HepG2 (cell line): ENCODE measurements around the gene SLC25A22. TPM values are rescaled to one million over a fixed set of nuclear protein-coding genes. Genes with fewer than 3 reads are reported as not detected.
A peak's percentile ranks its signal among the peaks of the same experiment; 100 is the strongest.

Source experiments
- ATF7 ChIP-seq, 2 experiments: fragments of 450-650 bp in 1 of 2; sonication (generic) in 1 of 2; formaldehyde crosslinking in 1 of 2; IDR thresholded peaks; 2 replicates each; pipeline versions ENCODE4 v1.4.0 to v1.6.1; 2016 to 2020; ENCODE audit warnings: antibody characterized with exemption in 1 of 2, mild to moderate bottlenecking in 1 of 2, missing genetic modification reagents in 1 of 2
- GABPB1 ChIP-seq: IDR thresholded peaks from 2 replicates; pipeline ENCODE4 v1.6.1; 2016; ENCODE audit warnings: mild to moderate bottlenecking, missing genetic modification reagents, moderate library complexity, missing compliant biosample characterization
- HES4 ChIP-seq: sonication (generic); formaldehyde crosslinking; IDR thresholded peaks from 2 replicates; pipeline ENCODE4 v1.9.0; 2021; ENCODE audit warnings: mild to moderate bottlenecking, missing genetic modification reagents, borderline replicate concordance
- HIVEP1 ChIP-seq: sonication (generic); formaldehyde crosslinking; IDR thresholded peaks from 2 replicates; pipeline ENCODE4 v1.4.0; 2020; ENCODE audit warnings: mild to moderate bottlenecking, missing genetic modification reagents
- KAT8 ChIP-seq: IDR thresholded peaks from 2 replicates; pipeline ENCODE4 v1.6.1; 2016; ENCODE audit warnings: missing genetic modification reagents, missing compliant biosample characterization
- PAWR ChIP-seq: sonication (generic); formaldehyde crosslinking; IDR thresholded peaks from 2 replicates; pipeline ENCODE4 v1.4.0; 2020; ENCODE audit warnings: missing genetic modification reagents, mild to moderate bottlenecking, borderline replicate concordance
- PHF5A ChIP-seq: IDR thresholded peaks from one replicate; pipeline ENCODE4 v1.6.1; 2018; ENCODE audit warnings: low read depth, missing genetic modification reagents; ENCODE audit not compliant: unreplicated experiment
- PPARG ChIP-seq: conservative IDR thresholded peaks from 2 replicates; pipeline ENCODE4 v1.6.1; 2016; ENCODE audit warnings: missing biosample characterization, missing genetic modification reagents
- TAF15 ChIP-seq: fragments of 200-400 bp; formaldehyde crosslinking; IDR thresholded peaks from one replicate; pipeline ENCODE4 v1.6.1; 2018; ENCODE audit warnings: mild to moderate bottlenecking, low read depth, low read length; ENCODE audit not compliant: poor library complexity, severe bottlenecking
- ZKSCAN5 ChIP-seq: sonication (generic); formaldehyde crosslinking; IDR thresholded peaks from 2 replicates; pipeline ENCODE4 v1.5.1; 2020; ENCODE audit warnings: mild to moderate bottlenecking, missing genetic modification reagents
- polyA plus RNA-seq, 8 experiments: library from polyadenylated mRNA; depleted of rRNA in 3 of 8; stranded (reverse) in 7 of 8; unstranded in 1 of 8; fragments of >200 nt; fragmentation: Illumina TruSeq in 4 of 8; extraction: Trizol in 4 of 8; gene quantifications; 2 replicates each; pipeline versions ENCODE4 v1.2.1 to v1.2.3, GENCODE V29; 2011 to 2016; ENCODE audit warnings: low read depth in 4 of 8, missing spikeins in 1 of 8, mixed read lengths in 1 of 8; ENCODE audit not compliant: insufficient read depth in 1 of 8
- total RNA-seq, 5 experiments: library from RNA; depleted of rRNA; stranded (reverse); fragments of >200 nt; fragmentation: Illumina TruSeq; extraction: Trizol; gene quantifications; 2 replicates each; pipeline ENCODE4 v1.2.3, GENCODE V29; 2016; ENCODE audit warnings: low read depth in 1 of 5
- TF ChIP-seq, protein P1 (sequence below): sonication (generic); formaldehyde crosslinking; IDR thresholded peaks from 2 replicates; pipeline ENCODE4 v1.5.0; 2020; ENCODE audit warnings: missing genetic modification reagents, mild to moderate bottlenecking, borderline replicate concordance
- TF ChIP-seq, protein P2 (sequence below): sonication (generic); formaldehyde crosslinking; IDR thresholded peaks from 2 replicates; pipeline ENCODE4 v1.5.0; 2020; ENCODE audit warnings: mild to moderate bottlenecking, missing genetic modification reagents
- TF ChIP-seq, protein P3 (sequence below): sonication (generic); formaldehyde crosslinking; IDR thresholded peaks from 2 replicates; pipeline ENCODE4 v1.4.0; 2020; ENCODE audit warnings: mild to moderate bottlenecking, missing genetic modification reagents
- TF ChIP-seq, protein P4 (sequence below): sonication (generic); formaldehyde crosslinking; IDR thresholded peaks from 2 replicates; pipeline ENCODE4 v1.4.0; 2020; ENCODE audit warnings: missing genetic modification reagents
- TF ChIP-seq, protein P5 (sequence below): IDR thresholded peaks from 2 replicates; pipeline ENCODE4 v1.6.1; 2016
- TF ChIP-seq, protein P6 (sequence below): sonication (generic); formaldehyde crosslinking; IDR thresholded peaks from 2 replicates; pipeline ENCODE4 v1.4.0; 2020; ENCODE audit warnings: missing genetic modification reagents, borderline replicate concordance
- TF ChIP-seq, protein P7 (sequence below): IDR thresholded peaks from 2 replicates; pipeline ENCODE4 v1.6.1; 2016; ENCODE audit warnings: missing compliant biosample characterization, missing genetic modification reagents, borderline replicate concordance

SLC25A22 gene
- total and polyA plus RNA-seq, 2 of the 13 experiments (the other 11 are each of a cell fraction or from before 2014, with no cell fraction given), result 12.4 to 19.2 TPM

DNA sequence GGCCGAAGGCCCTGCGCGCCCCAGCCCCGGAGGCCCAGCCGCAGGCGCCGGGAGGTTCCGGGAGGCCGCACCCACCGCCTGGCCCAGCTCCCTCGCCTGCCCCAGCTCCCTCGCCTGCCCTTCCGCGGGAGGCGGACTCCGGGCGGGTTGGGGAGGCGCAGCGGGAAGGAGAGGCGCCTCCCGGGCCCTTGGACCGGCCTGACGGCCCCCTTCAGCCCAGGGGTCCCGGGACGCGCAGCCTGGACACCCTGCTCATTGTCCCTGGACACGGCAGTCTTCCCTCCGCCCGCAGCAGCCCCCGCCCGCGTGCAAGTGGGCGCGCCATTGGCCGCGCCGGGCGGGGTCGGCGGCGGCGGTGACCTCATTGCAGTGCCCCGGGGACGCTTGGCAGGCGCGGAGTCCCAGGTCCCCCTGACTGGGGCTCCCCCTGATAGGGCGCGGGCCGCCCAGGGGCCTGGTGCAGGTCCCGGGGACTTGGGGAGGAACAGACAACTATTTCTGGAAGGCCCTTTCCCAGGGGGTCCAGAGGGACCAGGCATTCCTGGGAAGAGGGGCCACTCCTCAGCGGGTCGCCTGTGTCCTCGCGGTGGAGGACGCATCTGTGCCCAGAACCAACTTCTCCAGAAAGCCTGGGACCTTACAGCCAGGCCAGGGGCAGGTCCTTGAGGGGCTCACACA lies 35.2 kb upstream of the SLC25A22 start (continued):
- TF ChIP-seq, protein P1, sequence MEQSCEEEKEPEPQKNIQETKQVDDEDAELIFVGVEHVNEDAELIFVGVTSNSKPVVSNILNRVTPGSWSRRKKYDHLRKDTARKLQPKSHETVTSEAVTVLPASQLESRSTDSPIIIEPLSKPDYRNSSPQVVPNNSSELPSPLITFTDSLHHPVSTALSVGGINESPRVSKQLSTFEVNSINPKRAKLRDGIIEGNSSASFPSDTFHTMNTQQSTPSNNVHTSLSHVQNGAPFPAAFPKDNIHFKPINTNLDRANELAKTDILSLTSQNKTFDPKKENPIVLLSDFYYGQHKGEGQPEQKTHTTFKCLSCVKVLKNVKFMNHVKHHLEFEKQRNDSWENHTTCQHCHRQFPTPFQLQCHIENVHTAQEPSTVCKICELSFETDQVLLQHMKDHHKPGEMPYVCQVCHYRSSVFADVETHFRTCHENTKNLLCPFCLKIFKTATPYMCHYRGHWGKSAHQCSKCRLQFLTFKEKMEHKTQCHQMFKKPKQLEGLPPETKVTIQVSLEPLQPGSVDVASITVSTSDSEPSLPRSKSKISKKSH (CRISPR knock-in tag), result no peak
- no peak for TF ChIP-seq HIVEP1 (CRISPR knock-in tag)
- no peak; the same call in 1 of the 2 replicates for TF ChIP-seq GABPB1
- TF ChIP-seq ZKSCAN5 (CRISPR knock-in tag), result no peak
- TF ChIP-seq, protein P2, sequence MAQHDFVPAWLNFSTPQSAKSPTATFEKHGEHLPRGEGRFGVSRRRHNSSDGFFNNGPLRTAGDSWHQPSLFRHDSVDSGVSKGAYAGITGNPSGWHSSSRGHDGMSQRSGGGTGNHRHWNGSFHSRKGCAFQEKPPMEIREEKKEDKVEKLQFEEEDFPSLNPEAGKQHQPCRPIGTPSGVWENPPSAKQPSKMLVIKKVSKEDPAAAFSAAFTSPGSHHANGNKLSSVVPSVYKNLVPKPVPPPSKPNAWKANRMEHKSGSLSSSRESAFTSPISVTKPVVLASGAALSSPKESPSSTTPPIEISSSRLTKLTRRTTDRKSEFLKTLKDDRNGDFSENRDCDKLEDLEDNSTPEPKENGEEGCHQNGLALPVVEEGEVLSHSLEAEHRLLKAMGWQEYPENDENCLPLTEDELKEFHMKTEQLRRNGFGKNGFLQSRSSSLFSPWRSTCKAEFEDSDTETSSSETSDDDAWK, result no peak
- TF ChIP-seq PHF5A (CRISPR knock-in tag), result no peak
- TF ChIP-seq, protein P3, sequence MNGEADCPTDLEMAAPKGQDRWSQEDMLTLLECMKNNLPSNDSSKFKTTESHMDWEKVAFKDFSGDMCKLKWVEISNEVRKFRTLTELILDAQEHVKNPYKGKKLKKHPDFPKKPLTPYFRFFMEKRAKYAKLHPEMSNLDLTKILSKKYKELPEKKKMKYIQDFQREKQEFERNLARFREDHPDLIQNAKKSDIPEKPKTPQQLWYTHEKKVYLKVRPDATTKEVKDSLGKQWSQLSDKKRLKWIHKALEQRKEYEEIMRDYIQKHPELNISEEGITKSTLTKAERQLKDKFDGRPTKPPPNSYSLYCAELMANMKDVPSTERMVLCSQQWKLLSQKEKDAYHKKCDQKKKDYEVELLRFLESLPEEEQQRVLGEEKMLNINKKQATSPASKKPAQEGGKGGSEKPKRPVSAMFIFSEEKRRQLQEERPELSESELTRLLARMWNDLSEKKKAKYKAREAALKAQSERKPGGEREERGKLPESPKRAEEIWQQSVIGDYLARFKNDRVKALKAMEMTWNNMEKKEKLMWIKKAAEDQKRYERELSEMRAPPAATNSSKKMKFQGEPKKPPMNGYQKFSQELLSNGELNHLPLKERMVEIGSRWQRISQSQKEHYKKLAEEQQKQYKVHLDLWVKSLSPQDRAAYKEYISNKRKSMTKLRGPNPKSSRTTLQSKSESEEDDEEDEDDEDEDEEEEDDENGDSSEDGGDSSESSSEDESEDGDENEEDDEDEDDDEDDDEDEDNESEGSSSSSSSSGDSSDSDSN (CRISPR knock-in tag), result no peak
- TF ChIP-seq, protein P4, sequence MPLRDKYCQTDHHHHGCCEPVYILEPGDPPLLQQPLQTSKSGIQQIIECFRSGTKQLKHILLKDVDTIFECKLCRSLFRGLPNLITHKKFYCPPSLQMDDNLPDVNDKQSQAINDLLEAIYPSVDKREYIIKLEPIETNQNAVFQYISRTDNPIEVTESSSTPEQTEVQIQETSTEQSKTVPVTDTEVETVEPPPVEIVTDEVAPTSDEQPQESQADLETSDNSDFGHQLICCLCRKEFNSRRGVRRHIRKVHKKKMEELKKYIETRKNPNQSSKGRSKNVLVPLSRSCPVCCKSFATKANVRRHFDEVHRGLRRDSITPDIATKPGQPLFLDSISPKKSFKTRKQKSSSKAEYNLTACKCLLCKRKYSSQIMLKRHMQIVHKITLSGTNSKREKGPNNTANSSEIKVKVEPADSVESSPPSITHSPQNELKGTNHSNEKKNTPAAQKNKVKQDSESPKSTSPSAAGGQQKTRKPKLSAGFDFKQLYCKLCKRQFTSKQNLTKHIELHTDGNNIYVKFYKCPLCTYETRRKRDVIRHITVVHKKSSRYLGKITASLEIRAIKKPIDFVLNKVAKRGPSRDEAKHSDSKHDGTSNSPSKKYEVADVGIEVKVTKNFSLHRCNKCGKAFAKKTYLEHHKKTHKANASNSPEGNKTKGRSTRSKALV (CRISPR knock-in tag), result no peak
- no peak for TF ChIP-seq KAT8
- TF ChIP-seq, protein P5, sequence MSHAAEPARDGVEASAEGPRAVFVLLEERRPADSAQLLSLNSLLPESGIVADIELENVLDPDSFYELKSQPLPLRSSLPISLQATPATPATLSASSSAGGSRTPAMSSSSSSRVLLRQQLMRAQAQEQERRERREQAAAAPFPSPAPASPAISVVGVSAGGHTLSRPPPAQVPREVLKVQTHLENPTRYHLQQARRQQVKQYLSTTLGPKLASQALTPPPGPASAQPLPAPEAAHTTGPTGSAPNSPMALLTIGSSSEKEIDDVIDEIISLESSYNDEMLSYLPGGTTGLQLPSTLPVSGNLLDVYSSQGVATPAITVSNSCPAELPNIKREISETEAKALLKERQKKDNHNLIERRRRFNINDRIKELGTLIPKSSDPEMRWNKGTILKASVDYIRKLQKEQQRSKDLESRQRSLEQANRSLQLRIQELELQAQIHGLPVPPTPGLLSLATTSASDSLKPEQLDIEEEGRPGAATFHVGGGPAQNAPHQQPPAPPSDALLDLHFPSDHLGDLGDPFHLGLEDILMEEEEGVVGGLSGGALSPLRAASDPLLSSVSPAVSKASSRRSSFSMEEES (CRISPR knock-in tag), result no peak
- TF ChIP-seq PAWR, result no peak
- no peak for TF ChIP-seq ATF7 (IDR thresholded peaks at IDR 0.05)
- TF ChIP-seq ATF7 (CRISPR knock-in tag; IDR thresholded peaks at IDR 0.05), result peak; percentile 70; the same call in 1 of the 2 replicates
- TF ChIP-seq HES4 (CRISPR knock-in tag), result no peak
- no peak for TF ChIP-seq TAF15
- TF ChIP-seq, protein P6, sequence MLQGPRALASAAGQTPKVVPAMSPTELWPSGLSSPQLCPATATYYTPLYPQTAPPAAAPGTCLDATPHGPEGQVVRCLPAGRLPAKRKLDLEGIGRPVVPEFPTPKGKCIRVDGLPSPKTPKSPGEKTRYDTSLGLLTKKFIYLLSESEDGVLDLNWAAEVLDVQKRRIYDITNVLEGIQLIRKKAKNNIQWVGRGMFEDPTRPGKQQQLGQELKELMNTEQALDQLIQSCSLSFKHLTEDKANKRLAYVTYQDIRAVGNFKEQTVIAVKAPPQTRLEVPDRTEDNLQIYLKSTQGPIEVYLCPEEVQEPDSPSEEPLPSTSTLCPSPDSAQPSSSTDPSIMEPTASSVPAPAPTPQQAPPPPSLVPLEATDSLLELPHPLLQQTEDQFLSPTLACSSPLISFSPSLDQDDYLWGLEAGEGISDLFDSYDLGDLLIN (CRISPR knock-in tag), result no peak
- no peak for TF ChIP-seq PPARG (CRISPR knock-in tag)
- TF ChIP-seq, protein P7, sequence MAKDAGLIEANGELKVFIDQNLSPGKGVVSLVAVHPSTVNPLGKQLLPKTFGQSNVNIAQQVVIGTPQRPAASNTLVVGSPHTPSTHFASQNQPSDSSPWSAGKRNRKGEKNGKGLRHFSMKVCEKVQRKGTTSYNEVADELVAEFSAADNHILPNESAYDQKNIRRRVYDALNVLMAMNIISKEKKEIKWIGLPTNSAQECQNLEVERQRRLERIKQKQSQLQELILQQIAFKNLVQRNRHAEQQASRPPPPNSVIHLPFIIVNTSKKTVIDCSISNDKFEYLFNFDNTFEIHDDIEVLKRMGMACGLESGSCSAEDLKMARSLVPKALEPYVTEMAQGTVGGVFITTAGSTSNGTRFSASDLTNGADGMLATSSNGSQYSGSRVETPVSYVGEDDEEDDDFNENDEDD (CRISPR knock-in tag), result peak; percentile 18; the same call in 1 of the 2 replicates
